Endothelial cell of umbilical vein (primary cell): Measurements from ENCODE around the gene ZBTB34. TPM values are rescaled to one million over a fixed set of nuclear protein-coding genes. Genes with fewer than 3 reads are reported as not detected.

Experiments used
- BruUV-seq: library from RNA; stranded (reverse); fragments of 400-500 nt; replicated peaks from 2 replicates; lab custom pipeline; 2021; lab: Mats Ljungman, UMichigan
- CTCF ChIA-PET: fragments of 300-600, 350-600 bp; sonication (Branson Sonifier 250); formaldehyde crosslinking; loops from one replicate; lab custom pipeline; 2021; ENCODE audit warnings: antibody characterized with exemption, inconsistent platforms; lab: Charles Lee
- POLR2A ChIA-PET: fragments of 300-600, 350-600 bp; sonication (Branson Sonifier 250); formaldehyde crosslinking; loops from one replicate; lab custom pipeline; 2021; ENCODE audit warnings: antibody characterized with exemption, inconsistent platforms; lab: Charles Lee
- DNase-seq: peaks from one replicate; pipeline ENCODE4 v3.0.0-alpha.2; 2011; ENCODE audit warnings: low read depth, low spot score
- FAIRE-seq: peaks from 2 replicates; lab custom pipeline; 2011; peaks lifted over from hg19 to GRCh38; lab: Jason Lieb, UNC
- H2AFZ ChIP-seq: 2 replicates; pipeline ENCODE4 v1.6.0; 2012; ENCODE audit warnings: low read depth, low read length, control low read depth, inconsistent platforms
- H3K27ac ChIP-seq: 2 replicates; pipeline ENCODE4 v1.5.1; 2011; ENCODE audit warnings: low read depth, mild to moderate bottlenecking, control low read depth, low read length, moderate library complexity; ENCODE audit not compliant: insufficient read depth
- H3K27me3 ChIP-seq, 2 experiments: 2 replicates each; pipeline versions ENCODE4 v1.6.0 to v1.6.1; 2011; ENCODE audit warnings: low read length in 2 of 2, mixed read lengths in 1 of 2; ENCODE audit not compliant: control insufficient read depth in 2 of 2, insufficient read depth in 2 of 2
- H3K36me3 ChIP-seq, 2 experiments: 2 replicates in 1 of 2; 3 replicates in 1 of 2; pipeline ENCODE4 v1.5.1; 2011; ENCODE audit warnings: low read length in 2 of 2, mild to moderate bottlenecking in 1 of 2, moderate library complexity in 1 of 2; ENCODE audit not compliant: control insufficient read depth in 2 of 2, insufficient read depth in 2 of 2; ENCODE audit errors: extremely low read depth in 1 of 2
- H3K4me1 ChIP-seq: 3 replicates; pipeline ENCODE4 v1.5.1; 2011; ENCODE audit warnings: mild to moderate bottlenecking, low read length; ENCODE audit not compliant: control insufficient read depth, insufficient read depth; ENCODE audit errors: extremely low read depth
- H3K4me2 ChIP-seq: 2 replicates; pipeline ENCODE4 v1.6.1; 2011; ENCODE audit warnings: low read length, control low read depth, mixed read lengths; ENCODE audit not compliant: insufficient read depth
- H3K4me3 ChIP-seq, 3 experiments: fragments of 200-600 bp in 1 of 3; sonication (generic), shearing (Covaris generic) in 1 of 3; replicated peaks in 1 of 3; 2 replicates each; pipeline ENCODE4 v1.5.1; 2011 to 2016; ENCODE audit warnings: control low read depth in 3 of 3, low read length in 3 of 3, mild to moderate bottlenecking in 2 of 3, inconsistent platforms in 1 of 3, low read depth in 1 of 3, moderate library complexity in 1 of 3; ENCODE audit not compliant: insufficient read depth in 1 of 3
- H3K79me2 ChIP-seq: 2 replicates; pipeline ENCODE4 v1.6.0; 2012; ENCODE audit warnings: low read length, inconsistent platforms; ENCODE audit not compliant: control insufficient read depth, insufficient read depth
- H3K9ac ChIP-seq: replicated peaks from 2 replicates; pipeline ENCODE3; 2011; ENCODE audit warnings: low read length, control low read depth; ENCODE audit not compliant: insufficient read depth; ENCODE audit errors: extremely low read depth
- H3K9me1 ChIP-seq: replicated peaks from 3 replicates; pipeline ENCODE4 v1.6.0; 2011; ENCODE audit warnings: mild to moderate bottlenecking, low read length; ENCODE audit not compliant: control insufficient read depth, insufficient read depth; ENCODE audit errors: extremely low read depth
- H3K9me3 ChIP-seq: replicated peaks from 2 replicates; pipeline ENCODE4 v1.5.1; 2012; ENCODE audit warnings: low read length, inconsistent platforms; ENCODE audit not compliant: control insufficient read depth, insufficient read depth
- H4K20me1 ChIP-seq: replicated peaks from 2 replicates; pipeline ENCODE3; 2011; ENCODE audit warnings: mild to moderate bottlenecking, low read length; ENCODE audit not compliant: control insufficient read depth, insufficient read depth; ENCODE audit errors: extremely low read depth
- FOS ChIP-seq: IDR thresholded peaks from 2 replicates; pipeline ENCODE4 v1.6.1; 2011; ENCODE audit warnings: mild to moderate bottlenecking, low read length, moderate library complexity, borderline replicate concordance; ENCODE audit not compliant: insufficient read depth
- GATA2 ChIP-seq: IDR thresholded peaks from 2 replicates; pipeline ENCODE4 v1.7.0; 2011; ENCODE audit warnings: low read depth, mild to moderate bottlenecking, moderate library complexity, mixed read lengths, low read length; ENCODE audit not compliant: insufficient read length, insufficient read depth
- POLR2A ChIP-seq: IDR thresholded peaks from 2 replicates; pipeline ENCODE4 v1.6.1; 2012; ENCODE audit warnings: low read depth, mild to moderate bottlenecking, control low read depth, low read length
- POLR2AphosphoS5 ChIP-seq: IDR thresholded peaks from 2 replicates; pipeline ENCODE4 v1.6.1; 2012; ENCODE audit warnings: low read depth, mild to moderate bottlenecking, control low read depth, low read length, moderate library complexity; ENCODE audit not compliant: insufficient read depth
- dilution Hi-C: fragments of 300-500 bp; cut with MboI; formaldehyde crosslinking; loops from one replicate; pipeline ENCODE4 v1.15.0; 2019; ENCODE audit warnings: low sequenced_read_pairs; ENCODE audit not compliant: extremely low pct_ligation_motif_present
- intact Hi-C: fragments of 100-400 bp; cut with micrococcal nuclease; formaldehyde crosslinking; loops from one replicate; pipeline ENCODE4 v1.10.0; 2022
- polyA plus RNA-seq, 4 experiments: library from polyadenylated mRNA; depleted of rRNA in 3 of 4; stranded (reverse) in 3 of 4; unstranded in 1 of 4; fragments of >200 nt; gene quantifications; 2 replicates each; pipeline versions ENCODE4 v1.2.1 to v1.2.3, GENCODE V29; 2011 to 2012; ENCODE audit warnings: missing spikeins in 1 of 4
- total RNA-seq: library from RNA; stranded (reverse); gene quantifications from 2 replicates; pipeline ENCODE4 v1.2.3, GENCODE V29; 2021
- TF ChIP-seq, protein P1 (sequence below), 2 donors: IDR thresholded peaks; 1 replicate in 1 of 2; 2 replicates in 1 of 2; pipeline ENCODE4 v1.5.1; 2011; ENCODE audit warnings: low read length in 2 of 2, mild to moderate bottlenecking in 2 of 2, moderate library complexity in 2 of 2, control low read depth in 1 of 2, inconsistent platforms in 1 of 2, low read depth in 1 of 2; ENCODE audit not compliant: insufficient read depth in 1 of 2; ENCODE audit errors: extremely low read depth in 1 of 2
- TF ChIP-seq, protein P2 (sequence below): IDR thresholded peaks from 2 replicates; pipeline ENCODE4 v1.6.1; 2011; ENCODE audit not compliant: insufficient read depth, insufficient read length

Gene ZBTB34
- total and polyA plus RNA-seq, 2 donors (not counting 3 experiments of a cell fraction or from before 2014, with no cell fraction given) = 4.0 to 9.6 TPM

DNA sequence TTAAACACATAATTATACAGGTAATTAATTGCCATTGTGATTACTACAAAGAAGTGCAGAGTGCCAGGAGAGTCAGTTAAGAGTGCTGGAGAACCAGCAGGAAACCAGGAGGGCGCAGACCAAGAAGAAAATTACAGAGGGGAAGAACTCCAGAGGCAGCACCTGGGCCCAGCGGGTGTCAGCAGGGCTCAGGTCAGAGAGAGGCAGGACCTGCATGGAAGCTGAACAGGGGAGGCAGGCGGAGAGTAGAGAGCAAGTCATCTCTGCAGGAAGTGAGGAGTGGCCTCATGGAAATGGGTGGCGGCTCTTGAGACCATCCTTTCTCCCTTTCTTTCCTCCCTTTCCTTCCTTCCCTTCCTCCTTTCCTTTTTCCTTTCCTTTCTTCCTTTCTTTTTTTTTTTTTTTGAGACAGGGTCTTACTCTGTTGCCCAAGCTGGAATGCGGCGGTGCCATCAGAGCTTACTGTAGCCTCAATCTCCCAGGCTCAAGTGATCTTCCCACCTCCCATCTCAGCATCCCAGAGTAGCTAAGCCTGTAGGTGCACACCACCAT, 4.0 kb upstream of the ZBTB34 start:
- ChIA-PET CTCF (no interaction called here), POLR2A (no interaction called here)
- FAIRE-seq (no peak), DNase-seq (no peak)
- H2AFZ ChIP-seq = no peak overlapping the region
- H3K4me2 ChIP-seq = no peak overlapping the region
- H3K27me3 ChIP-seq = peaks cover 46 to 48% of the 10 kb centered on the region in 2 experiments
- H3K36me3 ChIP-seq = no peaks in the 10 kb centered on the region
- H3K27ac ChIP-seq = no peak overlapping the region
- no peak for TF ChIP-seq POLR2A
- TF ChIP-seq, protein P1, sequence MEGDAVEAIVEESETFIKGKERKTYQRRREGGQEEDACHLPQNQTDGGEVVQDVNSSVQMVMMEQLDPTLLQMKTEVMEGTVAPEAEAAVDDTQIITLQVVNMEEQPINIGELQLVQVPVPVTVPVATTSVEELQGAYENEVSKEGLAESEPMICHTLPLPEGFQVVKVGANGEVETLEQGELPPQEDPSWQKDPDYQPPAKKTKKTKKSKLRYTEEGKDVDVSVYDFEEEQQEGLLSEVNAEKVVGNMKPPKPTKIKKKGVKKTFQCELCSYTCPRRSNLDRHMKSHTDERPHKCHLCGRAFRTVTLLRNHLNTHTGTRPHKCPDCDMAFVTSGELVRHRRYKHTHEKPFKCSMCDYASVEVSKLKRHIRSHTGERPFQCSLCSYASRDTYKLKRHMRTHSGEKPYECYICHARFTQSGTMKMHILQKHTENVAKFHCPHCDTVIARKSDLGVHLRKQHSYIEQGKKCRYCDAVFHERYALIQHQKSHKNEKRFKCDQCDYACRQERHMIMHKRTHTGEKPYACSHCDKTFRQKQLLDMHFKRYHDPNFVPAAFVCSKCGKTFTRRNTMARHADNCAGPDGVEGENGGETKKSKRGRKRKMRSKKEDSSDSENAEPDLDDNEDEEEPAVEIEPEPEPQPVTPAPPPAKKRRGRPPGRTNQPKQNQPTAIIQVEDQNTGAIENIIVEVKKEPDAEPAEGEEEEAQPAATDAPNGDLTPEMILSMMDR (IDR thresholded peaks at IDR 0.05; ENCODE audit: extremely low read depth in 1 of 2, insufficient read depth in 1 of 2, low read depth in 1 of 2, low read length in 2 of 2) = no peak
- TF ChIP-seq, protein P2, sequence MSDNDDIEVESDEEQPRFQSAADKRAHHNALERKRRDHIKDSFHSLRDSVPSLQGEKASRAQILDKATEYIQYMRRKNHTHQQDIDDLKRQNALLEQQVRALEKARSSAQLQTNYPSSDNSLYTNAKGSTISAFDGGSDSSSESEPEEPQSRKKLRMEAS = no peak
- TF ChIP-seq POLR2AphosphoS5 = no peak
- TF ChIP-seq GATA2 = no peak
- TF ChIP-seq FOS = no peak
- H3K4me3 ChIP-seq = no peak overlapping the region
- peaks cover 6% of the 10 kb centered on the region for H3K79me2 ChIP-seq
- intact Hi-C loops (no loop called here), dilution Hi-C loops (no loop called here)
- no peaks in the 10 kb centered on the region for H4K20me1 ChIP-seq
- H3K4me1 ChIP-seq = peaks cover 3% of the 10 kb centered on the region
- H3K9me3 ChIP-seq = no peaks in the 10 kb centered on the region
- no peaks in the 10 kb centered on the region for H3K9me1 ChIP-seq
- BruUV-seq = no TSS peak
- no peak overlapping the region for H3K9ac ChIP-seq
